Measurements from ENCODE around the gene MT2A.
A peak's percentile ranks its signal among the peaks of the same experiment; 100 is the strongest.

Gene MT2A

GRCh38 chr16:56594292-56594619, 14.1 kb upstream of the MT2A start:
- DNase-seq, result no peak

DNA sequence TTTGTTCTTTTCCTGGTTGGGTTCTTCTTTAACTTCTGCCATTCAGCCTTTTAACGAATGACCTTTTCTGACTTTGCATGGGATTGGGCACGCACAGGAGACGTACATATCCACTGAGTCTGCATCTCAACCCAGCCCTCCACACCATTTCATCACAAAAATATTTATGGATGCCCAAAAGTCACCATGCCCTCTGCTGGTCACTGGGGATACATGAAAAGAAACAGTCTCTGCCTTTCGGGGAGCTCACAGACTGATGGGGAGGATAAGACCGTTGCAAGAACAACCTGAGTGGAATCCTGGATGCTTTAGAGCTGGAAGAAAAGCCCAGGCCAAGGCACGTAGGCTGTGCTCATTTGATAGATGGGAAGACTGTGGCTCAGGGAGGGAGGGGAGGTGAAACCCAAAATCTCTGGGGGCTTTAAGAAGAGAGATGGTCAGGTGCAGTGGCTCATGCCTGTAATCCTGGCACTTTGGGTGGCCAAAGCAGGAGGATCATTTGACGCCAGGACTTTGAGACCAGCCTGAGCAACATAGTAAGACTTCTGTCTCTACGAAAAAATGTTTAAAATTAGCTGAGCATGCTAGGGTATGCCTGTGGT, 7.9 kb upstream of the MT2A start:
- peak in 28 of 58 donors; percentile 10 to 65 (median 42) for DNase-seq

DNA sequence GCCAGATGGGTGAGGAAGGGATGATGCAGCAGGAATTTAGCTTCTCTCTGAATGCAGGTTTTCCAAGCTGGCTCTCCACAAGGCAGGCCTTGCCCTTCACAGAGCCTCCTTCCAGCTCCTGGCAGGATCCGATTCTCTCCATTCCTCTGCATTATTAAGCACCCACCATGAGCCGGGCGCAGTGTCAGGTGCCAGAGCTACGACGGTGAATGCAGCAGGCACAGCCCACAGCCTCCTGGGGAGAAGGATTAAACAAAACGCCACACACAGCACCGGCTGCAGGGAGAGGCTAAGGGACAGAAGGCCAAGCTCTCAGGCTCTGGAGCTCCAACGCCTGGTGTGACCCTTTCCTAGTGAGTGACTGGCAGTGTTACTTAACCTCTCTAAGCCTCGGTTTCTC, 7.1 kb upstream of the MT2A start:
- peak in 8 of 58 donors; percentile 16 to 58 (median 28) for DNase-seq

DNA sequence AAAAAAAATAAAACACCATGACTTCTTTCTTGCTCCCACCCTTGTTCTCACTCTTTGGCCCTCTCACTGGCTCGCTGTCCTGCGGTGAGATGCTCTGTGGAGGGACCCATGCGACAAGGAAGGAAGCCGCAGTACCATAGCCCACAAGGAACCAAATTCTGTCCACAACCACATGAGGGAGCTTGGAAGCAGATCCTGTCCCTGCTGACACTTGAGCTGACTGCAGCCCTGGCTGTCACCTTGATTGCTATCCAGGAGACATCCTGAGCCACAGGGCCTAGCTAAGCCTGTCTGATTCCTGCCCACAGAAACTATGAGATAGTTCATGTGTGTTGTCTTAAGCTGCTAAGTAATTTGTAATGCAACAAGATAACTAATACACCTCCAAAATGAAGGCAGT, 4.8 kb upstream of the MT2A start:
- peak in 22 of 58 donors; percentile 9 to 70 (median 35) for DNase-seq

DNA sequence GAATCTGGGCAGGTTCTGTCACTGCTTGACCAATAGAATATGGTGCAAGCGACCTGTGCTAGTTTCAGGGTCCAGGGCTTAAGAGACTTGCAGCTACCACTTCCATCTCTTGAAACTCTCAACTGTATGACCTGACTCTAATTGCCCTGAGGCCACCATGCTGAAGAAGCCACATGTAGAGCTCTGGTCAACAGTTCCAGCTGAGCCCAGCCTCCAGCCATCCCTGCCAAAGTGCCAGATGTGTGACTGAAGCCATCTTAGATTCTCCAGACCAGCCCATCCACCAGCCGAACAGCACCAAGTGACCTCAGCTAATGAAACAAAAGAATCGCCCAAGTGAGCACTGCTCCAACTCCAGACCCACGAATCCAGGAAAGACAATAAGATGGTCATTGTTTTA, 3.4 kb upstream of the MT2A start:
- DNase-seq, result no peak

DNA sequence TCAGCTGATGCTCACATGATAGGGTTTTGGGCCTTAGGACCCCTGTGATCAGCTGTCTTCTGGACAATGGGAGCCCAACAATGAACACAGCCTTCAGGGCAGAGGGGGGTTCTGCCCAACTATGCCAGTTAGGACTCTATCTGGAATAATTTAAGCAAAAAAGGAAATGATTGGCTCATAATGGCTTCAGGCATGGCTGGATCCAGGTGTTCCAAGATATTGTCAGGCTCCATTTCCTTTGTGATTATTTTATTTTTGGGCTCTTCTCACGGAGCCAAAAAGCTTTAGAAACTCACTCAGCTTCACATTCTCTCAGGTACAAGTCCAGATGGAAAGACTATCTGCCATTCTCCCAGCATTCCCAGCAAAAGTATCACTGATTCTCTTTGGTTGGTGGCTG, 2.9 kb upstream of the MT2A start:
- no peak for DNase-seq

DNA sequence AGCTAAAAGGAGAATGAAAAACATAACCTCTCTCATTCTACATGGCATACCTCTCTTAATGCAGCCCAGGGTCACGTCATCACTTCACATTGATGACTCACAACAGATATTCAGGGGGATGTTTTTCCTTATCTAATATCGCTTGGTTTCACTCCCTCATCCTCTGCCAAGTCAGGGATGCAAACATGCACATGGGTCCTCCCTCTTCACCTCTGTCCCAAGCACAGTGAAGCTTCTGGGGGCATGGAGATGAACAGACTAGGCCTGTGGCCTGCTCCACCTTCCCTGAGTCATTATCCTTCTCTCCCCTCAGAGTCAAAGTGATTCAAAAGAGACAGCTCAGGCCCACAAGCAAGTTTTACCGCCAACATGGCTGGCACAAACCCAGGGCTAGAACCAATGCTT, 2.3 kb upstream of the MT2A start:
- DNase-seq, result peak in 2 of 58 donors; percentile 24 to 42

DNA sequence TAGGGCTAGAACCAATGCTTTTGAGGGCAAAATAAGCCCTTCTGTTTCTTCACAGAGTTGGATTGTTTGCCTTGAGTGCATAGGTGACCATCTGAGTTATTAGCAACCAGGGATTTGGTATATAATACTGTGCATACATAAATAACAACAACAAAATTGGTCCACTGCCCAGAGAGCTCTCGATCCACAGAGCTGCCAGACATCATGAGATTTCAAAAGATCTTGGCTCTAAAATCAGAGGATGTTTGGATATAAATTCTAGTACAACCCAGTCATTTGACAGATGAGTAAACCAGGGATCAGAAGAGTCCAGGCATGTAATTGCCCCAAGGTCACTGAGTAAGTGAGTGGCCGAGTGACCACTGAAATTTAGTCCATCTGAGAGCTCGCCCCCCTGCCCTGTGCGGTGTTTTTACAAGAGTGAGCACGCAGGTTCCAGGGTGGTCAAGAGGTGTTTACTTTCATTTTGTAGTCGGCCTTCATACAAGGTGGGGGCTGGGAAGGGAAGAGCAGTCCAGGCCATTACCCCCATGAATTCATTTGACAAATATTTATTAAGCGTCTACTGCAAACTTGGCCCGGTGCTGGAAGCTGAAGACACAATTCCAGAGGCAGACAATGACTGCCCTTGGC, 1.8 kb upstream of the MT2A start:
- DNase-seq, result peak in 10 of 58 donors; percentile 23 to 58 (median 36)

- peak in 5 of 58 donors; percentile 19 to 49 (median 30) for DNase-seq
Observed at GRCh38 chr16:56607109-56607618, 1.2 kb upstream of the MT2A start.

DNA sequence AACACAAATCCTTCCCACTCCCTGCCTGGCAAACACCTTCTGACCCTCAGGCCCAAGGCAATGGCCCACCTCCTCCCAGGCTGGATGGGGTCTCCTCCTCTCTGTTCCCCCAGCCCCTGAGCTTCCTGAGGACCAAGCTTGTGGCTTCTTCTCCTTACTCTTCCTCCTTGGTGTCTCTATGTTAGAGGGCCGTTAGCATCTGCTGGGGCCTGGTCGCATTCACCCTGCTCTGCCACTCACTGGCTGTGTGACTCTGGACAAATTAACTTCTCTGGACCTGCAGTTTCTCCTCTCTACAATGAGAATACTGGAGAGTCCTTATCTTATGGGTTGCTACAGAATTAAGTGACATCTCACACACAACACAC, 725 bp upstream of the MT2A start:
- DNase-seq, result no peak

GRCh38 chr16:56608876-56609462, 585 bp downstream of the MT2A start:
- peak in 12 of 58 donors; percentile 13 to 49 (median 27) for DNase-seq

- peak in 24 of 58 donors; percentile 19 to 73 (median 40) for DNase-seq
Observed at GRCh38 chr16:56609463-56609921, 1.1 kb downstream of the MT2A start.

DNA sequence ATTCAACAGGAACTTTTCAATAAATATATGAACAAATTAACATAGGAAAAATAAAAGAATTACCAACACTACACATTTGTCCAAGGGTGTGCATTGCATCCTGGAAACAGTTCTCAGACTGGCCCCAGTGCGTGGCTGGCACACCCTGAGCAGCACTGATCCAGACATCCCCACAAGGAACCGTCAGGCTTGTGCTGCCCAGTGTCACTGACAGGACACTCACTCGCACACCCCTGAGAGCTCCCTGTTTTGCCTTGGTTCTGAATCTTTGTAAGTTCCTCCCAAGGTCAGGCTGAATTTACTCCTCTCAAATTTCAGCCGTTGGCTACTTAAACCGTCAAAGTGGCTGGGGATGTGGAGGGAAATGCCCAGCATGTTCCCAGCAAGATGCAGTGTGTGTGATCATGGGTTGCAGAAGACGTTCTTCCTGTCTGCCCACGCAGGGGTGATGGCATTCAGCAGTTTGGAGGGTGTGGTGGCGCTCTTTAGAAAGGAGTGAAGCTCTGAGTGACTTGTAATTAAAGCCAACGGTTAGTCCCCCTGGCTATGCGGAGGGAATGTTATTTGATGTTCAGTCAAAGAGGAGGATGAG, 1.7 kb downstream of the MT2A start:
- DNase-seq, result peak in 14 of 58 donors; percentile 15 to 77 (median 38)

DNA sequence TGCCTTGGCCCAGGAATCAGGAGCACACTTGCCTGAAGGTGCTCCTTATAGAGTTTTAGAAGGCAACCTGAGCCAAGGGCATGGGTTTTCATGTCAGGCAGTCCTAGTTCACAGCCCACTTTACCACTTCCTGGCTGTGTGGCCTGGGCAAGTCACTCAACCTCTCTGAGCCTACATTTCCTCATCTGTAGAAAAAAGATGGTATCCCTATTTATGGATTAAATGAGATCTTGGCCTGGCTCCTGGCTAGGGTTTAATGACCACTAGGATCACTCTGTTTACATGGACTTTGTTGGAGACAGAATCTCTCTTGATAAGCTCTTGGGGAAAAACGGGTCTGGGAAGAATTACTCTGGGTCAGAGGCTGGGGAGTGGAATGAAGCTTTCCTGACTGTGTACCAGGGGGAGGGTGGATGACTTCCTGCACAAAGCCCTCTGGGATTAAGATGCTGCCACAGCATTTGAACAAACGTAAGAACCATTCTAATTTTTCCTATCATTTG, 2.3 kb downstream of the MT2A start:
- no peak for DNase-seq

GRCh38 chr16:56611281-56611833, 3.0 kb downstream of the MT2A start:
- DNase-seq, result peak in 13 of 58 donors; percentile 12 to 63 (median 40)

GRCh38 chr16:56613706-56614105, 5.3 kb downstream of the MT2A start:
- DNase-seq, result no peak

DNA sequence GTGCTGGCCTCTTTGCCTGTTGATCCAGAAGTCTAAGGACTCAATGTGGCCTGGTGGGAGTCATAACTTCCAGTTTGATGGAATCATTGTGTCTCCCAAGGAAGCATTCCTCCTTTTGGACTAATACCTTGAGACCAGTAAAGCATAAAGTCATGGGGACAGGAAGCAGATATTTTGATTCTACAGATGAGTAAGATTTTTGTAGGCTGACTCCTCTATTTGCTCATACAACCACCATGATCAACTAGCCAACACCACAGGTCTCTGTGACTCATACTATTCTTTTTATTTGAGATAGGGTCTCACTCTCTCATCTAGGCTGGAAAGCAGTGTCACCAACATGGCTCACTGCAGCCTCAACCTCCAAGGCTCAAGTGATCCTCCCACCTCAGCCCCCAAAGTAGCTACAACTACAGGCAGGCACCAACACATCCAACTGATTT, 6.2 kb downstream of the MT2A start:
- no peak for DNase-seq

DNA sequence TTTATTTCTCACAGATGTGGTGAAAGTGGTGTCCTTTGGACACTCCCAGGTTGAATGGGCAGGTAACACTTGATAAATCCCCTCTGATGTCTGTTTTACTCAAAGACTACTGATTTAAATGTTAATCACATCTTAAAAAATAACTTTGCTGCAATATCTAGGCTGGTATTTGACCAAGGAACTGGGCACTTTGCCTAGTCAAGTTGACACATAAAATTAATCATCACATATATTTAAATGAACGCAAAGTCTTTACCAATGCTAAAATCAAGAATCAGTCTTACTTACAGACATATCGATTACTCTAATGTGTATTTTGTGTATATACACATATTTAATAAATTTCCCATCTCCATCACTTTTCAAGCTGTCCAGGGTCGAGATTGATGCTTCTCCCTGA, 7.0 kb downstream of the MT2A start:
- DNase-seq, result no peak

DNA sequence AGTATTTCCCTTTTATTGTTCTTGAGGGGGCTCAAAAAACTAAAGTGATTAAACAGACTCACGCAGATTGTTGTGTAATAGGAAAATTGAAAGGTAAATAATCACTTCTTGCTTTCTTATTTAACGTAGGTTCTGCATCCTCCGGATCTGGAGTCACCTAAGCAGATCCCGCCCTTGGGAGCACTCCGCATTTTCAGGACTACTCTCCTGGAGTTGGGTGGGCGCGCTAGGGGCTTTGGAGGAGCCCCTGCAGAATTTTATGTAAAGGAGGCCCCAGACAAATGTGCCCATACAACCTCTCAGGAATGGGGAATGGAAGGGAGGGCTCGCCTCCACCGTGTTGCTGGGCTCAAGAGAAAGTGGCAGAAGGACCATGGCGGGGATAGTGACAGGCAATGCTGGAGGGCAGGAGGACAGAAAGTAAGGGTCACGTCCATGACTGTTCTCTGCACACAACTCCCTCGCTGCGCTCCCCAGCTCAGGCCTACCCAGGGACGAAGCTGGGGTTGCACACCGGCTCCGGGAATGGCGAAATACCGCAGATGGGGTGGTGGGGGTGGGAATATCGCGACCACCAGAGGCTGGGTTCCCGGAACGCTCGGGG, 8.3 kb downstream of the MT2A start:
- DNase-seq, result no peak

- DNase-seq, result peak in 23 of 58 donors; percentile 11 to 68 (median 35)
Observed at GRCh38 chr16:56617212-56618085, 9.1 kb downstream of the MT2A start.
